NCI-H187 treated with DMSO at 0.1 percent for 48 hours (cell line): Measurements from ENCODE around the gene LPP.

Source experiments
- DNase-seq: peaks from one replicate; lab custom pipeline; 2025; lab: John Stamatoyannopoulos, UW

LPP gene

DNA sequence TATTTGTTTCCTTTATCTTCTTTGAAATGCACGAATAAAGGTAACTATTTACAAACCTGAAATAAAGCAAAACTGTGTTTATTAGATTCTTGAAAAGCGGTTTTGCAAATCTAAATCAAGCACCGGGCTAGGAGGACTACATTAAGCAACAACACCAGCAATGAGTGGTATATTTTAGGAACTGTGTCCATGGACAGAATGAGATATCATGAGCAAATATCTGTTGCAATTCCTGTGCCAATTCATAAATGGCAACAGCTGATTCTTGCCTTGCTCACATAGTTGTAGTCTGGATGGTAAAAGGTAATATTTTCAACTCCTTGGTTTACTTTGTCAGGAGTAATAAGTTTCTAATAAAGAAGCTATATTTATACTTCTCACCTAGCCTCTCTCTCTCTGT lies 403.3 kb downstream of the LPP start:
- DNase-seq: no peak

DNA sequence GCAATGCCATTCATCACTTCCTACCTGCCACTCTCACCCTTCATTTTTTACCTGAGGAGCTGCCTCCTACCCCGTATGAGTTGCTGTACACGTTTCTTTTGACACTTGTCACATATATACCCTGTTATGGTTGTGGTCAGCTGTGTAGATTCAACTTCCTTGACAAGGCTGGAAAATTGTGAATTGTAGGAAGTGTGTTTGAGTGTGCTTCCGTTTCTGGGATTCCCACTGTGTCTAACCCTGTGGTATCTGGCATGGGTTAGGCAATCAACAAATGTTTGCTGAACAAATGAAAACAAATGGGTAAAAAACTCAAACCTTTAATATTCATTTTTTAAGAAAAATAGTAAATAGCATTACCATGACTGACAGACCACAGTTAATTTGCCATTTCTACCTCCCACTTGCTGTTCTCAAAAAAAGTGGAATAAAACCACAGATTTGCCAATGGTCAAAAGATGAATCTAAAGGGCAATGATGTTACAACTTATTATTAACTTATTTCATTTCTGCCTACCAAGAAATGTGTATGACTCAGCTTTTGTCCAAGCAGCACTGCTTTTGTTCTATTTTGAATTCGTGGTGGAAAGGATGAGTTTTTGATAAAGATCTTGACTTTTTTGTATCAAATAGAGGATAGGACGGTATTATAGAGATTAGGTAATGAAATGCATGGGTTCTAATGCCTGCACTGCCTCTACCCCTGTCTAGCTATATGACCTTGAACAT lies 404.6 kb downstream of the LPP start:
- no peak for DNase-seq

DNA sequence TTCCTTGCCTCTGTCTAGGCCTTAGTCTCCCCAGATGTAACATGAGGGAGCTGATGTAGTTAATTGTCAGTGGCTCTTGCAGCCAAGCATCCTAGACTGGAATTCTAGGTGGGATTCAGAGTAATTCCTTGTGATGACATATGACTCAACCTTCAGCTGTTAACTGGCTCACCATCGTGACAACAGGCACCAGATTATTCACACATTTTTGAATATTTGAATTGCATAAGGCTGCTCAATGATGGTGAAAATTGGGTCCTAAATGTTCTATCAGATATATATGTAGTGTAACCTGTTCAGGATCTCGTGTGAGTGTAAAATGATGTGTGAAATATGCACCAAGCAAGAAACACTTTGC lies 405.1 kb downstream of the LPP start:
- DNase-seq: no peak

DNA sequence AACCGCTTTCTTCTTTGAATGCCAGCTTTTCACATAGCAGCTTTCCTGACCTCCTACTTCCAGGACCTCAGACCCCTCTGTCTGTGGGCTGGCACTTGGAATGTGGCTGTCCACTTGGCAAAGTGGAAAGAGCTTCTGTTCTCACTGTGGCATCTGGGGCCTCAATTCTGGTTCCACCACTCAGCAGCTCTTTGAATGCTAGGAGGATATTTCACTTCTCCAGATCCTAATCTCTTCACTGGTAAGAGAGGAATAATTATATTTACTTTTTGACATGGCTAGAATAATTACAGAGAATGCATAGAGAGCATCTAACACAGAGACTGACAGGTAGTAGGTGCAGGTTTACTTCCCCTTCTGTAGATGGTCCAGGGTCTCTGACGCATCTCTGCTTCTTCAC lies 405.9 kb downstream of the LPP start:
- DNase-seq: no peak

DNA sequence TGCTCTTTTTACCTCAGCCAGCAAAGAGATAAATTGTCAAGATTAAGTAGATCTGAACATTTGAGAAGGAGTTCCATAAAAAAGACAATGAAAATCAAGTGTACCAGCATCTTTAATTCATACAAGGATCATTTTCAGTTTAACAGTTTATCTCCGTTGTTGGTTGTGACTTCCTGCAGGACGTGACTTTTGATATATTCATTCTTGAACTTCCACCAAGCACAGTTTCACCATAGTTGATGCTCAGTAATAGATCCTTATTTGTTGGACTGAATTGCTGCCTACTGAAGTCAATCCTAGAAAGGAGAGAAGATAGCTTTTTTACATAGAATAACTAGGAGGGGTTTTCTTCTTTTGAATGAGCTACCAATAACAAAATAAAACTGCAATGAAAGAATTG lies 408.2 kb downstream of the LPP start:
- no peak for DNase-seq

DNA sequence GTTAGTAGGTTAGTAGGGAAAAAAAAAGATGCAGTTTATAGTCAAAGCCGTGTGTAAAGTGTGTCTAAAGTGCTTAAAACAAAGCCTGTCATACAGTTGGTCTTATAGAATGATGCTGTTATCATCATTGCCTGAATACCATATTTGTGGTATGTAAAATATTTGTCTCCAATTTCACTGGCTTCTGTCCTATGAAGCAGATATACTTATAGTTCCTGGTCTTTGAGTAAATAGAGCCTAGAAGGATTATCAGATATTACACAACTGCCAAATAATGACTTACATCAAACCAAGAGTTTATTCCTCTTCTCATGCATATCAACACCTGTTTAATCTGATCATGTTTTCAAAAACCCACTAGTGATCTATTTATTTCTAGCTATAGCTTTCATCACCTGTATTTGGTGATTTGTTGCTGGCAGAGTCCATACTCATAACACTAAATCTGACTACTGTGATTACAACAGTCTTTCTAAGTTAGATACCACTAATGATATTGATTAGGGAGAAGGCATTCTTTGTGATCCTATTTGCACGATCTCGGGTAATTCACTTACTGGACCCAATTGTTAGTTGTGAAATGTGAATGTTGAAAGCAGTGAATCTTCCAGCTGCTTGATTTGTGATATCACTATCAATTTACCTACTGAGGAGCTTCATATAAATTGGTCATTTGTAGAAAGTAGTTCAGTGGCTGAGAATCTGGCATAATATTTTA lies 413.7 kb downstream of the LPP start:
- DNase-seq: no peak

DNA sequence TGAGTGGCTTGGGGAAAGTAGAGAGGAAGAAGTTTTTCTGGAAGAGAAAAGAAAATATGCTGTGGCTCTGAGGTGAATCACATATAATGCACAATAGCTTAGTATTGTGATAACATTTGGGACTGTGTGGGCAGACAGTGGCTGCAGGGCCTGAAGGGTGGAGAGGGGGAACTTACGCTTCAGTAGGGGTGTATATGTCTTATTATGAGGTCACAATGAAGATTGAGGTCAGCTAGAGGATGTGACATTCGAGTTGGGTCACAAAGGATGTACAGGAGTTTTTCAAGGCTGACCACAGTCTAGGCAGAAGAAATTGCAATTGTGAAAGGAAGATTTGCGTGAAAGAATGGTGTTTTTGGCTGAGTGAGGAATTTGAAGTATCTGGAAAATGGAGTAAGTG lies 414.8 kb downstream of the LPP start:
- no peak for DNase-seq

DNA sequence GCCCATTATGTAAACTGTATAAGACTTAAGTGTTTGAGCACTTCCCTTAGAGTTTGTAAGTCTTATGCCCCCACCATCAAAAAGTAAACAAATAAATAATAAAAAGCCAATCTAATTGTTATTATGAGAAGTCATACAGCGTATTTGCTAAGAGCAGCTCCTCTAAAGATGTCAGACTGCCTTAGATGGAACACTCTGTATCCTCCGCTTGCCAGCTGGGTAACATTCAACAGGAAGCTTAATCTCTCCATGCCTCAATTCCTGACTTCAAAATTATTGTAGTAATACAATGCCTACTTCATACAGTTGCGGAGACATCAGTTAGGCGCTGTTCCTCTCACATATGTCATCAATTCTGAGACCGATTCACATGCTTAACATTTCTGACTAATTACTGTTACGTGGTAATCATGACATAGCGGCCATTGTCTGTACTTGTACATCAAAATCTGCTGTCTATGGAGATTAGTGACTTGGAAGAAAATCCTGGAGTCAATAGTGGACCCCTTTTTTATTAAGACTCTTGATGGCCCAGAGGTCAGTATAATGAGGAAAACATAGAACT lies 417.7 kb downstream of the LPP start:
- DNase-seq: no peak

DNA sequence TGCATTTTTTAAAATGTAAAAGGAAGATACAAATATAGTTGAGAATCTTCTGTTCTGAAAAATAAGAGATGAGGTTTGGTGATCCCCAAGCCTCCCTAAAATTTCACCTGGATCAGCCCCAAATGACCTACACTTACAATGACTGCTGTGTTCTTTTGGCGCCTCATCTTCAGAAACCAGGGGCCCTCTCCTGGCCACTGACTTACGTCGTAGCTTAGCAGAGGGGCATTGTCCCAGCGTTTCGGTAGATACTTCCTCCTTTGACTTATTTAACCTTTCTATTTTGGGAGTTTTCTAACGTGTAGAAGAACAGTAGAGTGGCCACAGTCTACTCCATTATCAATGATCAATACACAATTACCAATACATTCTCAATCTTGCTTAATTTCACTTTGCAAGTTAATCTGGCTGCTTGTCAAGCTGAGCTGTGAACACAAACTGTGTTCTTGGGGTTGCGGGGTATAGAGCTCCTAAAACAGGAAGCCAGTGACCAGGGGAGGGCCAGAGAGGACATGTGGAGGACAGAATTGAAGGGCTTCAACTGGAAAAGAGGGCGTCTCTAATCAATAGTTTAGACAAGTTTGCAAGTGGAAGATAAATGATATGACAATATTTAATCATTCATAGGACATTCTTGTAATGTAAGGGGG lies 419.5 kb downstream of the LPP start:
- no peak for DNase-seq

DNA sequence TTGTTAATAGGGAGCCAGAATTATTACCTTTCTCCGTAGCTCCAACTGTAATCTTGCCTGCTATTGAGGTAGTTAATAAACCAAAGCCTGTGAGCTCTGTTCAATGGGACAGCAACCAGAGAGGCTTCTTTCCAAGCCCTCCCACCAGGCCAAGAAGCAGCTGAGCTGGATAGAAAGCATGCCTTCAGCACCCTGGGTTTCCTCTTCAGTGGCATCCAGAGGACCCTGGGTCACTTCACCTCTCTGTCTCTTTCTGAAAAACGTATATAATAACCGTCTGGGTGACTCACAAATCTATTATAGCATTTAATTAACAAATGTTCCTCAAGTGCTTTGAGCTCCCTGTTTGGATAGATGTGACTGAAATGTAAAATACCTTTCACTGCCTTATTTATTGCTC lies 420.0 kb downstream of the LPP start:
- no peak for DNase-seq

DNA sequence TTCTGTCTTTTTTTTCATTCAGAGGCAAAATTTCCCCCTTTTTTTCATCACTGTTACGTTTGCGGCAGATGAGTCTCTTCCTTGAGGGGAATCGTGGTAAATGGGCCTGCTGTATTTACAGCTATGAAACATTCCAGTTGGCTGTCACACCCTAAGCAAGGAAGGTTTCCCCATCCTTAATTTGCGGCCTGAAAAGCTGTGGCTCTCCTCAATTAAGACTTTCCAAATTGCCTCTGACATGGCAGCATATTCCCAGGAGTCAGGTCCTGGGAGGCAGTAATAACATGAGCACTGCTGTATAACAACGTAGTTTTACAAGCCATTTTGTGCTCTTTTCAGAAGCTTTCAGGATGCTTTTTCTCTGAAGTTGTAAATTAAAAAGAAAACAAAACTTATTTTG lies 420.9 kb downstream of the LPP start:
- no peak for DNase-seq

DNA sequence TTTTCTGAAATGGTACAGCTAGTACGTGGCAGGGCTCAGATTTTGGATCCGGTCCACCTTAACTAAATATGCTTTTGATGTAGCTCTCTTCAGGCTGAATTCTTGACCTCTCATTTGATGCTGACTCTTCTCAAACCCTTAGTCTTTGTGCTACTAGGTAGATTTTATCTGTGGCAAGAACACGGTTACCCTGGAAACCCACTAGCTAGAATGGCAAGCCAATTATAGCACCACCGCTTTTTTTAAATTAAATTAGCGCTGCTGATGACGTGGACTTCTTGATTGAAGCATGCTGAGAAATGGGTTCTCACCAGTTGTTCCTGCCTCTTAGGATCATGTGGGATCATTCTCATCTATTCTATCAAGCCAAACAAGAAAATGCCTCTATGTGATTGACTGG lies 421.5 kb downstream of the LPP start:
- DNase-seq: no peak

DNA sequence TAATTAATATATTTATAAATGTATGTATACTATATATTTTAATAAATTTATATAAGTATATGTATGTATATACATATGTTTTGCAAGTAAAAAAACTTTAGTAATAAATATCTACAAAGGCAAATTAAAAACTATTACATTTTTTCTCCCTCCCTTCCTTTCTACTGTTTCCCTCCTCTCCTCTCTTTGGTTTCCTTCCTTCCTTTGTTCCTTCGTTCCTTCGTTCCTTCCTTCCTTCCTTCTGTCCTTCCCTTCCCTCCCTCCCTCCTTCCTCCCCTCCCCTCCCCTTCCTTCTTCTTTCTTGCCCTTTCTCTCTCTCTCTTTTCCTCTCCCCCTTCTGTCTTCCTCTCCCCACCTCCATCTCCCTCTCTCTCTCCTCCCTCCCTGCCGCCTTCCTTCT lies 423.6 kb downstream of the LPP start:
- no peak for DNase-seq

DNA sequence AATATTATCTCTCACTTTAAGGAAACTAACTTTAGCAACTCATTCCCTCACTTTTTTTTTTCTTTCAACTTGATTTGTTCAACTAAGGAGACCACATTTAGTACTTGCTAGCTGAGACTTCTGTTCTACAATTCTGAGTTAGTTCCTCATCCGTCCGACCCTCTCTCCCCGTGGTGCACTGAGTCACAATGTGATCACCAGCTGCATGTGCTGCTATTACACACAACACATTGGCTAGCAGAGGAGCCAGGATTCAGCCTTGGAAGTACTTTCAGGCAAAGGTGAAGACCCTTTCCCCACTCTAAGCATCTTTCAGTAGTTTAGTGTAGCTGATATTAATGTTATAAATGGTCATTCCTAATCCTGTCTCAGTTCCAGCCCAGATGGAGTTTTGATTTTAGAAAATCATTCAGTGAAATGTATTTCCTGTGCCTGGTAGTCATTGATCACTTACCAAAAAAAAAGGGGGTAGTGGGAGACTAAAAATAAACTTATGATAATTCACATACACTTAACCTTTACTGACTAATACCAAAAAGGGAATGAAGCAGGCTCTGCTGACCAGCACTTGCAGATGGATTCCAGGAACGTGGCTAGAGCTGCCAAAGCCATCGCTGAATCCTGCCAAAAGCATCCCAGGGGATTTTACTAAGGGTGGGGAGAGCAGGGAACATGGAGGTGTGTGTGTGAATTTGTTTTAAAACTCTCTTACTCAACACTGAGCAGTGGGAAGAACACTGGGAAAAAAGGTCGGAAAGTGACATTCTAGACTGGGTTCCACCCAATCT lies 424.8 kb downstream of the LPP start:
- DNase-seq: no peak

DNA sequence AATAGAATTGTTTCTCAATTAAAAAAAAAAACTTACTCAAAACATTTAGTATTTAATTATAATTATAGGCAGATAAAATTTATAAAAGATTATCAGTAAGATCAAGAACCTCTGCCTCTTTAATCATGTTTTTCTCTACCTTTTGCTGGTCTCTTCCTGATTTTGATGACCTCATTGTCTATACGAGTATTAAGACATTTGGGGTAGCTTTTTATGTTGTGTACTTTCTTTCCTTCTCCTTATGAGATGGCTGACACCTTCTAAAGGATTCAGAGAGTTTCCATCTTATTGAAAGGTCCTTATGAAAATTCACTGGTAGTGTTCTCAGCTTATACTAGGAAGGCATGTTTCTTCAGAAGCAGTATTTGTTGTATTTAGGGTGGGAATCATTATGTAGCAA lies 426.3 kb downstream of the LPP start:
- no peak for DNase-seq

DNA sequence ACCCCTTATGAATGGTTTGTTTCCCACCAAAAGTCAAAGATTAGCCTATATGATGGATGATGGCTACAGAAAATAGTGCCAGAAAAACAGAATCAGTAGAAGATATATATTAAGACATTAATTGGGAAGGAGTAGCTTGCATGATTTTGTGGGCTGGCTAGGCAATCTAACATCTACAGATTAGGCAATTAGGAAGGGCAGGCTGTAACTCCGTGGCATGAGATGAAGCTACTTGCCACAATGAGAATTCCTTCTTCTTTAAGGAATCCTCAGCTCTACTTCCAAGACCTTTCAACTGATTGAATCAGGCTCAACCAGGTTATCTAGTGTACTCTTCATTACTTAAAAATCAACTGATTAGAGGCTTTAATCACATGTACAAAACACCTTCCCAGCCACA lies 426.7 kb downstream of the LPP start:
- DNase-seq: no peak

DNA sequence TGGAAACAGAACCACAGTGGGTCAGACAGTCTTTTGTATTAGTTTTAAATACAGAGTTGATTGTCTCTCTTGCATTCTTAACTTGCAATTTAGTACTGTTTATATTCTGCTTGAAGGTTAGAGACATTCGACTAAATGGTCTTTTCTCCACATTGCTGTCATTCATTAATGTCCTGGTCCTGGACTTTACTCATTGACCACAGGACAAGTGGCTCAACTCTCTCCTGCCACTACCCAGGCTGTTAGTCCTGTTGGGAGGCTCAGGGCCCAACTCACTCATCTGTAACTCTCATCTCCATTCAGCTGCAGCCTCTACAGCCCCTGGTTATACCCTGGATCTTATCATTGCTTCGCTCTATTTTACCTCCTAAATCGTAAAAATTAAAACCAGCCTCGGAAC lies 427.4 kb downstream of the LPP start:
- DNase-seq: no peak

DNA sequence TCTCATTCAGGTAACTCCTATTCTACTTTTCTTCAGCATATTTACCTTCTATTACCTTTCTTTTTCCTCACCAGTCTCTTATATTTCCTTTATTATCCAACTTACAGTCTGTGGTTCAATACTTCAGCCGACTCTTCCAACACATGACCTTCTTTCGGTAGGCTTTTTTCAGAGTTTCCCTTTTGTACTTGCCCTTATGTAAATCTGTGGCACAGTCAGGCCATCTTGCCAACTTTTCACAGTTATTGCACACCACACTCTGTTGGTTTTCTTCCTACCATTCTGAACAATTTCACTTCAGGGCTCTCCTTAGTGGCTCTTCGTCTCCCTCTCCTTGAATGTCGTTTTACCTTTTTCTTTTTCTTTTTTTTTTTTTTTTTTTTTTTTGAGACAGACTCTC lies 427.8 kb downstream of the LPP start:
- no peak for DNase-seq

DNA sequence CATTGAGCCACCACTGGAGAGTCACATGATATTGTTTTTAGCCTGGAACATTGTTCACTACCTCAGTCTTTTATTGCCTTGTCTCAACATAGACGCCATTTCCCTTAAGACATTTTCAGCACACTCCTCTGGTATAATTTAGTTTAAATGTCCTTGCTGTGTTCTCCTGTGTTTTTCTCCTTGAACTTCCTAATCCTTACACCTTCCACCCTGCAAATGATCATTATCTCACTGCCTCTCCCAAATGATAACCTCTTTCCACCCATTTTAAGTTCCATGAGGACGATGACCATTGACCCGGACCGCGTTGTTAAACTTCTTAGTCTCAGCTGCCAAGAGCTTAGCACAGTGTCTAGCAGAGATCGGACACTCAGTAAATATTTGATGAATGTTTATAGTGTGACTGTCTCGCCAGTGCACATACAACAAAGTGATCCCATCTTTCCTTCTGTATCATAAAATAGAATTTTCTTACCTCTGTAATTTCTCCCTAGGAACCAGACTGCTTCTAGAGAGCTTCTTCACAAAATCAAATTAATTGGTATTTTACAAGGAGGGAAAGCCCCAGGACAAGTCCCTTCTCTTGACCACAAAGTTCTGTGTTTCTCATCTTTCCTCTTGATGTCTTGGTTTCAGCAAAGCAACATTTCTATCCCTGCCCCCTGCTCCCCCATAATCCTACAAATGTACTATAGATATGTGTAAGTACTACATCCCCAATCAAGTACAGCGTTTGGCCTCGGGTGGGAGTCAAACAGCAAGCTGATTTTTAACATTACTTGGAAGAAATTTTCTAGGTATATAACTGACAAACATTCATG lies 429.6 kb downstream of the LPP start:
- no peak for DNase-seq

DNA sequence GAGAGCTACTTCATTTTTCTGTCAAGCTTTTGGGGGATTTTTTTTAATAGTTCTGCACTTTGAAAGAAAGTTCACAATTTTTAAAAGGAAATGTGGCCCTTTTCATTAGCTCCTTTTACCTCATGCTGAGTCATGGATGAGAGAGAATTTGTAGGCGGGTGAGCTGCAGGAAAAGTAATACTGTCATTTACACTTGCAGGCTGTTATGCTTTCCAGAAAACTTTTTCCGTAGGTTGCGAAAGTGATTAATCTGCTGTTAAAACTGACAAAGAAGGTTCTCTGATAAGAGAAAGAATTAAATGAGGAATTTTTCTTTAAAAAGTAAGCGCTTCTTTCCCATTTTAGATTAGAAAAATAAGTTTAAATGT lies 430.2 kb downstream of the LPP start:
- DNase-seq: no peak

DNA sequence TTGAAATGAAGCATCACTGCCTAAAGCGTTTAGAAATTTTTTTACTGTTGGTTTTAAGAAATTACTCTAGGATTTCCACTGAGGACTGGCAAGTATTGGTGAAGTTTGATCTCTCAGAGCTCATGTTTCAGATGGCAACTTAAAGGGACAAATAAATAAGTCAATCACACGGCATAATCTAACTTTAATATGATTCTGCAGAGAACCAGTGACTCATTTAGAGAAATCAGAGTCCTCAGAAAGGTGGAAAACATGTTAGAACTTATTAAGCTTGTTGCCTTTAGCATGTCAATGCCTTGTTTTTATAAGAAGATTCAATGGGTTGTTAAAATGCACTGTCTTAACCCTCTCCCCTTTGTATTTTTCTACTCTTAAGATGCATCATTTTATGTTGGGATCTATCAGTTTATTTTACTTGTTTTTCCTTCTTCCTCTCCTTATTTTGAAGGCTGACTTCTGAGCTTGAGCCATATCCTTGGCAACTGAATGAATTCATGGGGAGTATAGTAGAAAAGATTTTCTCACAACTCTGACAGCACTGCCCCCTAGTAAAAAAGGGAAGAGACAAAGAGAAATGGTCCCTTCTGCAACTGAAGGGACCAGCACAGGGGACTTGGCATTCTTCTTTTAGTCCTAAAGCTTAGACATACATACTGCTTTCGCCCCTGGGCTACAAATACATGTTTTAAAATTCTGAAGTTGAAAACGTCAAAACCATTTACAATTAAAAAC lies 431.2 kb downstream of the LPP start:
- no peak for DNase-seq
